ENCODE results near the gene NMT1.

DNA sequence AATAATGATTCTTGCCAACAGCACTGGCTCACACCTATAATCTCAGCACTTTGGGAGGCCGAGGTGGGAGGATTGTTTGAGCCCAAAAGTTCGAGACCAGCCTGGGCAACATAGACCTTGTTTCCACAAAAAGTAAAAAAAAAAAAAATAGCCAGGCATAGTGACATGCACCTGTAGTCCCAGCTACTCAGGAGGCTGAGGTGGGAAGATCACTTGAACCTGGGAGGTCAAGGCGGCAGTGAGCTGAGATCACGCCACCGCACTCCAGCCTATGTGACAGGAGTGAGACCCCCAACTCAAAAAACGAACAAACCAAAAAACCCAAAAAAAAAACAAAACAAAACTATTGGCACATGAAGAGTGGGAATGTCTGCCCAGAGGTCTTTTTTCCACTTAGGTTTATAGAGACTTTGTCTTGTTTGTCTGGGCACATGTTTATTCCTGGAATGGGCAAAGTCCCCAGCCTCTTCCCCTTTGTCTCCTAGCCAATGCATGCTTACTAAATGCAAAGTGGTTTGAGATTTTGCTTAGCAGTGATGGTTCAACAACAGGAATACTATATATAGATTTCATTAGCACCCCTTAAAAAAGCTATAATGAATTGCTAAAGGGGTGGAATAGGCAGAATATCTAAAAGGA is 25.9 kb downstream of the NMT1 start:
- TF ChIP-seq, protein P1, sequence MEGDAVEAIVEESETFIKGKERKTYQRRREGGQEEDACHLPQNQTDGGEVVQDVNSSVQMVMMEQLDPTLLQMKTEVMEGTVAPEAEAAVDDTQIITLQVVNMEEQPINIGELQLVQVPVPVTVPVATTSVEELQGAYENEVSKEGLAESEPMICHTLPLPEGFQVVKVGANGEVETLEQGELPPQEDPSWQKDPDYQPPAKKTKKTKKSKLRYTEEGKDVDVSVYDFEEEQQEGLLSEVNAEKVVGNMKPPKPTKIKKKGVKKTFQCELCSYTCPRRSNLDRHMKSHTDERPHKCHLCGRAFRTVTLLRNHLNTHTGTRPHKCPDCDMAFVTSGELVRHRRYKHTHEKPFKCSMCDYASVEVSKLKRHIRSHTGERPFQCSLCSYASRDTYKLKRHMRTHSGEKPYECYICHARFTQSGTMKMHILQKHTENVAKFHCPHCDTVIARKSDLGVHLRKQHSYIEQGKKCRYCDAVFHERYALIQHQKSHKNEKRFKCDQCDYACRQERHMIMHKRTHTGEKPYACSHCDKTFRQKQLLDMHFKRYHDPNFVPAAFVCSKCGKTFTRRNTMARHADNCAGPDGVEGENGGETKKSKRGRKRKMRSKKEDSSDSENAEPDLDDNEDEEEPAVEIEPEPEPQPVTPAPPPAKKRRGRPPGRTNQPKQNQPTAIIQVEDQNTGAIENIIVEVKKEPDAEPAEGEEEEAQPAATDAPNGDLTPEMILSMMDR (IDR thresholded peaks at IDR 0.05): no peak
- TF ChIP-seq POLR2A (IDR thresholded peaks at IDR 0.05): no peak
